Measurements from ENCODE around the gene TCAP.

DNA sequence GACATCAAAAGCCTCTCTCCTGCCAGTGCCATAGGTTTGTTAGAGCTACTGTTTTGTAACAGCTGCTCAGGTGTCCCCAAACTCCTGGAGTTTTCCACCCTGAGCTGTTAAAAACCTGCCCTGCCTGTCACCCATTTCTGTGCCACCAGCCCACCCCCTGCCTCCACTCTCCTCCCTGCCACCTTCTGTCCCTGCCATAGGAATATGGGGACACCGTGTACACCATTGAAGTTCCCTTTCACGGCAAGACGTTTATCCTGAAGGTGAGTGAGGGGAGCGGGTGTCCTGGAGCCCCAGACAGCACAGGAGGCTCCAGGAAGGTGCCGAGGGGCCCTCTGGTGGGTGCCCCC is 5.2 kb upstream of the TCAP start:
- TF ChIP-seq CTCF (IDR thresholded peaks at IDR 0.05; ENCODE audit: insufficient read depth, low read length, poor library complexity, severe bottlenecking) (no peak), EZH2phosphoT487 (conservative IDR thresholded peaks at IDR 0.05; ENCODE audit: low read length) (no peak)

Data from SU-DHL-6 (cell line).